Endometrial microvascular endothelial cells (primary cell): ENCODE results near the gene LRP1B. TPM values are rescaled to one million over a fixed set of nuclear protein-coding genes. Genes with fewer than 3 reads are reported as not detected.
"Not testable (repeated sequence)": the region's sequence is repeated elsewhere in the genome, so short reads cannot be mapped to it uniquely, and the experiment has no call there.

Experiments used
- in situ Hi-C: cut with HindIII; loops from 2 replicates; pipeline ENCODE4 v1.10.0; 2017; ENCODE audit warnings: low sequenced_read_pairs, low pct_unique_long_range_greater_than_20kb; ENCODE audit errors: inconsistent ontology term
- total RNA-seq: library from RNA; depleted of rRNA; stranded (reverse); fragments of >200 nt; gene quantifications from one replicate; pipeline ENCODE4 v1.2.3, GENCODE V29; 2015; ENCODE audit errors: inconsistent ontology term

LRP1B gene
- total RNA-seq, 1 donor from 2014 or later = not detected

DNA sequence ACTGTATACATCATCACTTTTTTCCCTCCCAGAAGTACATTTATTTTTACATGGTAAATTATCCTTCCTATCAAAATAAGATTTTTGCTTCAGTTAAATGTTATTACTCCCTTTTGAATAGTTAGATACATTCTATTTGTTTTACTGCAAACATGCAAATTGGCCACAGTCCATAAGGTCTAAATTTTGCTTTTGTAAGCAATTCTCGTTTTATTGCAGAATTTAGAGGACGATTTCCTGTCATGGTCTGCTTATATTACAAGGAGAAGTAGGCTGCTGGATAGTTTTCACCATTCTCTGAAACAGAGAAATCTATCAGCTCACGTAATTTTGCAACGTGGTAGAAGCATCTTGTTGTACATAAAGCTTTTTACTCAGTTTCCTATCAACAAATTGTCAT lies 1632.5 kb downstream of the LRP1B start:
- in situ Hi-C loops = no loop called here

DNA sequence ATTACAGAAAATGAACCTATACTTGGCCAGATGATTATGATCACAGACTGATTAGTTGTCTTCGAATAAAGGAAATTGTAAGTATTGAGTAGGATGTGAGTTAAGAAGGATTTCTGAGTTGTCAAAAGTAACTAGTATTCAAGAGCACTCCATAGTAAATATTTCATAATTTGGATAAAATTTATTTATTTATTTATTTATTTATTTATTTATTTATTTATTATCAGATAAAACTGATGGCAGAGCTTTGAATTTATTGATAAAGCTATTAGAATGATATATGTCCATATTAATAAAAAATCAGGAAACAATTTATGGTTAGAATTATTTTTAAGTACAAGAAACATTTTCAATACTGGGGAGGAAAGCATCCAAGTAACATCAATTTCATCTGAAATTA lies 1634.1 kb downstream of the LRP1B start:
- in situ Hi-C loops = no loop called here

DNA sequence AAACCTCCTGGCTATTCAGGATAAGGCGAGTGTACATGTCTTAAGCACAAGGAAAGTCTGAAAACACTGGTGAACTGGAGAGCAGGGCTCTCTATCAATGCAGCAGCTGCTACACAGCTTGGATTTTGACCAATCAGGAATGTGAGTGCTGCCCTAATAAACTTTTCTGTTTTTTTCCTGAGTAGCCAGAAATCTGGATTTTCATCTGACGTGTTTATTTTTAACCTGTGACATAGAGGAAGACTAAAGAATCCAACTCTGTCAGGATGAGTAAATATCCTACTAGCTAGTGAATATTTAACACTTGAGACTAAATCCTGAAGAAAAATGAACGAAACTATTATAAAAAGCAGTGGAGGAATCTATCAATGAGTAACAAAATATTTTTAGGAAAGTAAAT lies 1638.9 kb downstream of the LRP1B start:
- in situ Hi-C loops = no loop called here

DNA sequence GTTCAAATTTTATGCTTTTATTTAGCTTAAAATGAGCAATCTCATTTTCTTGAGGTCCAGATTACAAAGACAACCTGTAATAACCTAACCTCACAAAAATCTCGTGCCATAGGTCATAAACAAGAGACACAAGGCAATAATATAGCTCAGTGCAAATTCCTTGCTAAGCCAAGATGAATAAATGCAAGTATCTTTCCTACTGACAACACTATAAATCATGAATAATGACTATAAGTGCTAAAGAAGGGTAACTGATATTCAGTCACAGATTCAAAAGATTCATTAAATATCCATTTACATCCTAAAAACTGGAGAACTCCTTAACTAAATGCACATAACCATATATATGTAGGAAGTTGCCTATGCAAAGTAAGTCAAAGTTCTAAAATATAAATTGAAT lies 1641.6 kb downstream of the LRP1B start:
- in situ Hi-C loops = no loop called here

DNA sequence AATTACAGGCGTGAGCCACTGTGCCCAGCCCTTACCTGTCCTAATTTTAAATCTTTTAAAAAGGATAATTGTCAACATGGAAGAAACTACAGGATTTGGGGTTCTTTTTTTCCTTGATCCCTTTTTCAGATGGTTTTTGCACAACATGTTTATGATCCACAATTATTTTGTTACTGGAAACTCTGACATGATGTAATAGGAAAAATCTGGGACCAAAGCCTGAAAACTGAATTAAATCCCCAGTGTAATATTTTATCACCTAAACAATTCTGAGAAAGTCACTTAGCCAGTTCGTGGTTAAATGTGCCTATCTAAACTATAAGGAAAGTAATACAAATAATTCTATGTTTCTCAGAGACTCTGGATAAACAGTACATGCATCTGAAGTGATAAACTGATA lies 1649.7 kb downstream of the LRP1B start:
- in situ Hi-C loops = no loop called here

DNA sequence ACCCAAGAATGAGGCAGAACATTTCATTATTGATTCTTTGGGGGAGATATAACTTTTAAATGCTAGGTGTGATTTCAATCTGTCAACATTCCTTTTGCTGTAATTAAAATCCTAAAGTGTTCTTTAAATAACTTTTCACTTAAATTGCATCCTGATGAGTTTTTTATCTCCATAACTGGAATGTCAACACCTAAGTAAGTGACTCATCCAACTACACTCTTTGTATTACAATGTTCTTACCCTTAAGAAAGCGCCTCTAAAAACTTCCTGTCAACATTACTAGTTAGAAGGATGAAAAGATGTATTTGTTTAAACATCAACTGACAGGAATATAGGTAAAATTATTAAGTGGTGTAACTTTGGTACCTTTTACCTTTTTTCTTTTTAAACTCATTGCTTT lies 1657.0 kb downstream of the LRP1B start:
- in situ Hi-C loops = no loop called here

DNA sequence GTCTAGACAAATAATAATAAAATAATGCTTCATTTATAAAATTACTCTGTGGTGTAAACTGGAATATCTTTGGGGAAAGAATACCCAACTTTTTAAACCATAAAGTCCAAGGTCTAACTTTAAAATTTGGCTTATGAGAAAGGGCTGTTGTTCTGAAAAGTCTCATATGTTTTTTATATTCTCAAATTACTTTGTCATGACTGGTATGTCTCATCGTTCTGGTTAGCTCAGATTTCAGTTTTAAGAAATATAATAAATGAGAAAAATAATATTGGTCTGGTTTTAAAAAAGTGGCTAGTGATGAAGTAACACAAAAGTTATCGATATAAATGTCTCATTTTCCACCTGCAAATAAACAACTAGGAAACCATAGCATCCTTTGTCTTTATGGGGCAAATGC lies 1658.1 kb downstream of the LRP1B start:
- in situ Hi-C loops = no loop called here

DNA sequence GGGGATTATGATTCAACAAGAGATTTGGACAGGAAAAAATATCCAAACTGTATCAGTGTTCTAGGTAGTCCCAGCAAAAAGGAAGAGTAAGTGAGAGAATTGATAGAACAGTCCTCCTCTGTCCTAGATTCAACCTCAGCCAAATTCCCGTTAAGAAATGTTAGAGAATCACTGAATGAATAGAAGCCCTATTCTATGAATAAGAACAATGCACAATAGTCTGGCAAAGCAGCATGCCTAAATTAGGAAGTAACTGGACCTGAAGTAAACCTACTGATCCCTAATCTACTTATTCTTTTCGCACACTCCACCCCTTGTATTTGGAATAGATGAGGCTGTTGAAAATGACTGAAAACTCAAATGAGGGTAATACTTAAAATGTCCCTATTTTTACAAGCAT lies 1665.5 kb downstream of the LRP1B start:
- in situ Hi-C loops = no loop called here

DNA sequence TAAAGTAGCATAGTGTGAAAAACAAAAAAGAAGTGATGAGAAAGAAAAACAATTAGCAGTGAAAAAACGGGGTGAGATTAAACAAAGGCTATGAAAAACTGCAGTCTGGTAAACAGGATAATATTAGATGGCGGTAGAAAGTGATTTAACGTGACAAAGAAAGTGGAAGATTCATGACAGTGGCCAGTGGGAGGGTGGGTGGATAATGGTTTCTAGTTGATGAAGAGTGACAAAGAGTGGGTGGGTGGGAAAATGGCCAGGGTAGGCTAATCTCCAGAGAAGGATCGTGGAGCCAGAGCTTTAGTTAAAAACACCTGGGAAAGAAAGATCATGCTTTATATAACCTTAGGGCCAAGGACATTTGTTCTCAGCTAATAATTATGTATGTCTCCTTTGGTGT lies 1667.8 kb downstream of the LRP1B start:
- in situ Hi-C loops = no loop called here

DNA sequence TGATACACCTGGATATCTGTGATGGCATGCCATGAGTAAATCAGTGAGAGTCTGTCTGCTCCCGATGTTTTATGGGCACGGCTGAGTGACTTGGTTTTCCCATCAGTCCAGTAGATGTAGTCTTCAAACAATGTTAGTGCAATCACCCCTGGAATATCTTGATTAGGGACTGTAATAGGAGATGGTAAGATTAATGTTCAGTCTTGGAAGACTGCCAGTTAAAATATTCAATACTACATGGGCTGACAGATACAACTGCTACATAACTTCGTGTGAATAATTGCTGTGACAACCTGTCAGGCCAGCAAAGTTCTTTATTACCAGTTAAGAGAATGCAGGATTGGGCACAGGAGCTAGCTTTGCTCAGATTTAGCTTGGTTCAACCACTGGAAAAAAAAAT lies 1673.3 kb downstream of the LRP1B start:
- in situ Hi-C loops = no loop called here

DNA sequence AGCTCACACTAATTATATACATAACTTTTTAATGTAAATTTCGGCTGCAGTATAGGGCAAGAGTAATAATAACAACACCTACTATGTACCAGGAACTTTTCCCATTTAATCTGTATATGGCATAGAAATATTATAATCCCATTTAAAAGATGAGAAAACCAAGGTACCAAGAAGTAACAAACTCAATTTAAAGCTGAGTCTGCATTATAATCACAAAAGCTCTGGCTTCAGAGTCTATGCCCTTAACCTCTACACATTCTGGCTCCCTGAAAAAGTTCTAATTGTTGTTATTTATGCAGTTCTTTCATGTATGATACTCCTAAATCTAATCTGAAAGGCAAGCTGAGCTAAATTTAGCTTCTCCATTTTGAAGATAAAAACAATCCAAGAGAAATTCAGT lies 1675.5 kb downstream of the LRP1B start:
- in situ Hi-C loops = no loop called here

DNA sequence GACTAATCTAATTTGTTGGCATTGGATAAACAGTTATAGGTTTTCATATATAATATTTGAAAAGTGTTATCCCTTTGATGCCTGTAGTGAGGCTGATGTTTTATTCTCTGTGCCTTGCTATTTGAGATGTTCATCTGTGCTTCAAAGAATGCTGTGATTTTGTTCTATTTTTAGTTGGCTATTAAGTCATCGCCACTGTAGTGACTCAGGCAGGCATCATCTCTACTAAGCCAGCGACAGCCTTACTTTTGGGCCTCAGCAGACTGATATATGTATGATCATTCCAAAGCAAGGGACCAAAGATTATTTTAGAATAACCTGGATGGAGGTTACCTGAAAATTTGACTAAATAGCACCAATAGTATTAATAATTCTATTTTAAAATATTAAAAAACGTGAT lies 1676.1 kb downstream of the LRP1B start:
- in situ Hi-C loops = no loop called here

DNA sequence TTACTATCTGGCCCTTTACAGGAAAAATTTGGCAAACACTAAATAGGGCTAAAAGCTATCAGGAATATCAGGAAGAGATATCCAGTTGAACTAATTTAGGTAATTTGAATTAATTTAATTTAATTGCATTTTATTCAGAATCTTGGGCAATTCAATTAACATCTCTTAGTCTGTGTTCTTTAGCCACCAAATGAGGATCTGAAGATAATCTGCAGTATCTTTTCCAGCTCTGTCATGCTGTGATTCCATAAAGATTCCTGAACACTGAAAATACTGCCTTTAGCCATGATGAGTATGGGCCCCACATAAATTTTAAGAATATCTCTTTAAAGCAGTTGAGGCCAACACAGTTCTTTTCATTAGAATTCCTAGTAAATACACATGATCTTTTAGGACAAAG lies 1679.5 kb downstream of the LRP1B start:
- in situ Hi-C loops = no loop called here

DNA sequence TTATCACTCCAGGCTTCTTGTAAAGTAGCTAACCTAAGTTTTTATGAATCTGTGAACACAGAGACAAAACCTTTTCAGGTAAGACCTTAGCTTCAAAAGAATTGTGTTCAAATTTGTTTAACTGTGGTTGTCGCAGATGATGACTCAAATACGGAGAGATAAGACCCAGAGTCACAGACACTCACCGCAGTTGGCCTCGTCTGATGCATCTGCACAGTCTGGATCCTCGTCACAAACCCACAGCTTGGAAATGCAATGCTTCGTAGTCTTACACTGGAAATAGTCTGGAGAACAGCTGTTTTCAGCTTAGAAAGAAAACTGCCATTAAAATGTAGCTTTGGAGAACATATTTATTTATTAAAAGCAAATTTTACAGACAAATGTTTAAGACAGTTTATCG lies 1688.5 kb downstream of the LRP1B start:
- in situ Hi-C loops = no loop called here

DNA sequence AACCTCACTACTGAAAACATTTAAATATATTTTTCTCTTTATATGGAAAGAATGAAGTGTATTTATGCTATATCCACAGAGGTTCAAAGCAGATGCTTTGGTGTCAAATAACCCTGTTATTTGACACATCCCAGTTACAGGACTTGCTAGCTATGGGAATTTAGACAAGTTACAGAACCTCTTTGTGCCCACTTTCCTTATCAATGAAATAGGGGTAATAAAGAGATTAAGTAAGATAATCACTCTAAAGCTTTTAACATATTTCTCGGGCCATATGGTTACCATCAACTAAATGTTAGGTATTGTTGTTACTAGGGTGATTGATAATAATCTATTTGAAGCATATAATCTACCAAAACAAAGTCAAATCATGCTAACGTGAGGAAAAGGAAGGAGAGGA lies 1690.0 kb downstream of the LRP1B start:
- in situ Hi-C loops = no loop called here

DNA sequence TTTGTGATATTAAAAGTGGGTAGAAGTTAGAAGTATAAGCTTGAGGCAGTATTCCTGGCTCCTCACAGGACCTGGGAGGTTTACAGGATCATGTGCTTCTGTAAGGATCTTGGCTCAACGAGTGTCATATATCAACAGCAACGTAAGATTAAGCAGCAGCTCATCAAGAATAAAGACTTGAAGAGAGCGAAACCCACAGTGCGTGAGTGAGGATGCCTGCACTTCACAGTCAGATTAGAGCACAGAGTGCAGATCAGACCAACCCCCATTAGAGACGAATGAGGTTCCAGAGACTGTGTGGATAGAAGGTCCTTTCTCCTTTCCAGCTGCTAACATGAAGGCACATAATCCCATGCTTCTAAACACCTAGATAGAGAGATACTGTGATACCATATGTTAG lies 1693.9 kb downstream of the LRP1B start:
- in situ Hi-C loops = no loop called here

DNA sequence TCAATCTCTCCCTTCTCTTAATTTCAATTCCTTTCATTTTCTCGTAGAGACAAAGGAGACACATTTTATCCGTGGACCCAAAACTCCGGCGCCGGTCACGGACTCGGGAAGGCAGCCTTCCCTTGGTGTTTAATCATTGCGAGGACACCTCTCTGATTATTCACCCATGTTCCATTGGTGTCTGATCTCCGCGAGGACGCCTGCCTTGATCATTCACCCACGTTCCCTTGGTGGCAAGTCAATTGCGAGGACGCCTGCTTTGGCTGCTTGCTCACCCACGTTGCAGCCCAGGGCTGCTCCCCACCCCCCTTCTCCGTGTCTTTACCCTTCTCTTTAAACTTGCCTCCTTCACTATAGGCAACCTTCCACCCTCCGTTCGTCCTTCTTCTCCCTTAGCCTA lies 1703.8 kb downstream of the LRP1B start:
- in situ Hi-C loops = not testable (repeated sequence)

DNA sequence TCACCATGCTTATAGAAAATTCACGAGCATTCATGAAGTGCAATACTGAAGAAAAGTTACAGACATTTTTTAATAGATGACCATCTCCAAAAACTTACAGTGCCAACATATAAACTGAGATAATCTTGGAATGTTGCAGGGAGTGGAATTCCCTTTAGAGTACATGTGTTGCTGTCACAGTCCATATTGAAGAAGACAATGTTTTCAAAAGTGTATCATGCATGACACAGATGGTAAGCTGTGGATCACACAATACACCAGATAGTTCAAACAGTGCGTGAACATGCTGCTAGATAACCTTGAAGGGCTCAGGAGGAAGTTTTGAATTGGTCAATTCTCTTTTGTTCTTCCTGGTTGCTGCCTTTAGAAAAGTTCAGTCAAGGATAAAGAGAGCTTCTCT lies 1706.3 kb downstream of the LRP1B start:
- in situ Hi-C loops = no loop called here

DNA sequence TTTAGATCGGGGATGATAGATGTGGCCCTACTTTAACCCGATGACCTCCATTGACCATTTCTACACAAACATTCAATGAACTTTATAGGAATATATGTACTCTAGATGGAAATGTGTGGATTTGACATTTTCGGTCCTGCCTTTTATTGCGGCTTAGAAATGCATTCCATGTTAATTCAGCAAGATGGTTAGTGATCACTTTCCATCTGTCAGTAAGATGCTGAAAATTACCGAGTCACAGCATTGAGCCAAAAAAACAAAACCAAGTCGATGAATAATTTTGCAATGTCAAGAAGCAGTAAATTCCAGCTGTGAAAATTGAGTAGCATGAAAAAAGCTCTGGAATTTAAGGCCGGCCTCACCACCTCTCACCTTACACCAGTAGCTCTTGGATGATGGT lies 1708.1 kb downstream of the LRP1B start:
- in situ Hi-C loops = no loop called here

DNA sequence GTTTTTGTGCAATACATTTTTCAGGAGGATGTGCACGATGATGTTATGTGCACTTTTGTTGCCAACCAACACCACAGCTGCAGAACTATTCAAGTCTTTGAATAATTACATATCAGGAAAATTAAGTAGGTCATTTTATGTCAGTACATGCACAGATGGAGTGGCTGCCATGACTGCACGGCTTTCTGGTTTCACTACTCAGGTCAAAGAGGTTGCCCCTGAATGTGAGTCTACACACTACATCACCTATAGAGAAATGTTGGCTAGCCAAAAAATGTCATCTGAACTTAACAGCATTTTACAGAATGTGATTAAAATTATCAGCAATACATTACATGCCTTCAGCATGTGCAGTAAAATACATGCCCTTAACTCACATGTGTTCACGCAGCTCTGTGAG lies 1713.3 kb downstream of the LRP1B start:
- in situ Hi-C loops = no loop called here

DNA sequence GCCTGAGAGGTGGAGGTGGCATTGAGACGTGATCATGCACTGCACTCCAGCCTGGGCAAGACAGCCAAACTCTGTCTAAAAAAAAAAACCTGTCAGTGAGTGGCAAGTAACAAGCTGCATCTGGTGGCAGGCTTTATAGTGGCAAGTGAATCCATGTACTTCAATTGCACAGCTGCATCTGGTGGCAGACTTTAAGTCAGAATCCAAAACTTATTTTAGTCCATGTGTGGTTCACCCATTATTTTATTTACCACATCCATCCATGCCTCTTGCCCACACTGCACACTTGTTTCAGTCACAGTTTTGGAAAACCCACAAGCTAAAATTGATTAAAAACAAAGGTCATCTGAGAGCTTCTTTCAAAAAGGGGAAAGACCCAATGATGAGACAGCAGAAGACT lies 1714.2 kb downstream of the LRP1B start:
- in situ Hi-C loops = no loop called here

DNA sequence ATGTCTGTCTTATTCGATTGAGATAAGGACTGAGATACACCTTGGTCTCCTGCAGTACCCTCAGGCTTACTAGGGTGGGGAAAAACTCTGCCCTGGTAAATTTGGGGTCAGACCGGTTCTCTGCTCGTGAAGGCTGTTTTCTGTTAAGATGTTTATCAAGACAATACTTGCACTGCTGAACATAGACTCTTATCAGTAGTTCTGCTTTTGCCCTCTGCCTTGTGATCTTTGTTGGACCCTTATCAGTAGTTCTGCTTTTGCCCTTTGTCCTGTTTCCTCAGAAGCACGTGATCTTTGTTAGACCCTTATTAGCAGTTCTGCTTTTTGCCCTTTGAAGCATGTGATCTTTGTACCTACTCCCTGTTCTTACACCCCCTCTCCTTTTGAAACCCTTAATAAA lies 1715.8 kb downstream of the LRP1B start:
- in situ Hi-C loops = not testable (repeated sequence)
